Liver (tissue), 3 donors: ENCODE data around the gene FADS6.

ENCODE experiments used
- ATF3 ChIP-seq: IDR thresholded peaks from 2 replicates; pipeline ENCODE4 v1.6.1; 2016; ENCODE audit warnings: antibody characterized with exemption
- EGR1 ChIP-seq, 2 donors: IDR thresholded peaks; 2 replicates each; pipeline ENCODE4 v1.6.1; 2016 to 2018; ENCODE audit warnings: antibody characterized with exemption in 2 of 2, low read depth in 2 of 2
- FOXA1 ChIP-seq: IDR thresholded peaks from 2 replicates; pipeline ENCODE4 v1.6.1; 2016; ENCODE audit warnings: antibody characterized with exemption
- GABPA ChIP-seq, 2 donors: IDR thresholded peaks in 1 of 2; conservative IDR thresholded peaks in 1 of 2; 2 replicates each; pipeline ENCODE4 v1.6.1; 2016; ENCODE audit warnings: antibody characterized with exemption in 2 of 2, mild to moderate bottlenecking in 1 of 2, moderate library complexity in 1 of 2
- TAF1 ChIP-seq: conservative IDR thresholded peaks from 2 replicates; pipeline ENCODE4 v1.6.1; 2016; ENCODE audit warnings: antibody characterized with exemption, mild to moderate bottlenecking
- YY1 ChIP-seq: IDR thresholded peaks from 2 replicates; pipeline ENCODE4 v1.6.1; 2016; ENCODE audit warnings: antibody characterized with exemption, mild to moderate bottlenecking
- TF ChIP-seq, protein P1 (sequence below): fragments of 150-350 bp; IDR thresholded peaks from 2 replicates; pipeline ENCODE4 v1.5.1; 2017; ENCODE audit warnings: improper control_type of control experiment, low read depth, low read length; ENCODE audit not compliant: missing input control
- TF ChIP-seq, protein P2 (sequence below): IDR thresholded peaks from 2 replicates; pipeline ENCODE4 v1.6.1; 2016; ENCODE audit warnings: antibody characterized with exemption
- TF ChIP-seq, protein P3 (sequence below): IDR thresholded peaks from 2 replicates; pipeline ENCODE4 v1.6.1; 2016; ENCODE audit warnings: antibody characterized with exemption, mild to moderate bottlenecking
- donor health status: healthy.
- donor health status: healthy.

GRCh38 chr17:74839990-74840852 is 53.2 kb downstream of the FADS6 start:
- TF ChIP-seq, protein P1, sequence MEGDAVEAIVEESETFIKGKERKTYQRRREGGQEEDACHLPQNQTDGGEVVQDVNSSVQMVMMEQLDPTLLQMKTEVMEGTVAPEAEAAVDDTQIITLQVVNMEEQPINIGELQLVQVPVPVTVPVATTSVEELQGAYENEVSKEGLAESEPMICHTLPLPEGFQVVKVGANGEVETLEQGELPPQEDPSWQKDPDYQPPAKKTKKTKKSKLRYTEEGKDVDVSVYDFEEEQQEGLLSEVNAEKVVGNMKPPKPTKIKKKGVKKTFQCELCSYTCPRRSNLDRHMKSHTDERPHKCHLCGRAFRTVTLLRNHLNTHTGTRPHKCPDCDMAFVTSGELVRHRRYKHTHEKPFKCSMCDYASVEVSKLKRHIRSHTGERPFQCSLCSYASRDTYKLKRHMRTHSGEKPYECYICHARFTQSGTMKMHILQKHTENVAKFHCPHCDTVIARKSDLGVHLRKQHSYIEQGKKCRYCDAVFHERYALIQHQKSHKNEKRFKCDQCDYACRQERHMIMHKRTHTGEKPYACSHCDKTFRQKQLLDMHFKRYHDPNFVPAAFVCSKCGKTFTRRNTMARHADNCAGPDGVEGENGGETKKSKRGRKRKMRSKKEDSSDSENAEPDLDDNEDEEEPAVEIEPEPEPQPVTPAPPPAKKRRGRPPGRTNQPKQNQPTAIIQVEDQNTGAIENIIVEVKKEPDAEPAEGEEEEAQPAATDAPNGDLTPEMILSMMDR: no peak
- TF ChIP-seq TAF1 (no peak), ATF3 (no peak), GABPA (IDR thresholded peaks at IDR 0.05 in 1 of 2, conservative IDR thresholded peaks at IDR 0.05 in 1 of 2) (no peak), FOXA1 (no peak), EGR1 (IDR thresholded peaks at IDR 0.05; ENCODE audit: low read depth in 2 of 2) (no peak), YY1 (no peak)
- TF ChIP-seq, protein P2, sequence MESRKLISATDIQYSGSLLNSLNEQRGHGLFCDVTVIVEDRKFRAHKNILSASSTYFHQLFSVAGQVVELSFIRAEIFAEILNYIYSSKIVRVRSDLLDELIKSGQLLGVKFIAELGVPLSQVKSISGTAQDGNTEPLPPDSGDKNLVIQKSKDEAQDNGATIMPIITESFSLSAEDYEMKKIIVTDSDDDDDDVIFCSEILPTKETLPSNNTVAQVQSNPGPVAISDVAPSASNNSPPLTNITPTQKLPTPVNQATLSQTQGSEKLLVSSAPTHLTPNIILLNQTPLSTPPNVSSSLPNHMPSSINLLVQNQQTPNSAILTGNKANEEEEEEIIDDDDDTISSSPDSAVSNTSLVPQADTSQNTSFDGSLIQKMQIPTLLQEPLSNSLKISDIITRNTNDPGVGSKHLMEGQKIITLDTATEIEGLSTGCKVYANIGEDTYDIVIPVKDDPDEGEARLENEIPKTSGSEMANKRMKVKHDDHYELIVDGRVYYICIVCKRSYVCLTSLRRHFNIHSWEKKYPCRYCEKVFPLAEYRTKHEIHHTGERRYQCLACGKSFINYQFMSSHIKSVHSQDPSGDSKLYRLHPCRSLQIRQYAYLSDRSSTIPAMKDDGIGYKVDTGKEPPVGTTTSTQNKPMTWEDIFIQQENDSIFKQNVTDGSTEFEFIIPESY: no peak
- TF ChIP-seq, protein P3, sequence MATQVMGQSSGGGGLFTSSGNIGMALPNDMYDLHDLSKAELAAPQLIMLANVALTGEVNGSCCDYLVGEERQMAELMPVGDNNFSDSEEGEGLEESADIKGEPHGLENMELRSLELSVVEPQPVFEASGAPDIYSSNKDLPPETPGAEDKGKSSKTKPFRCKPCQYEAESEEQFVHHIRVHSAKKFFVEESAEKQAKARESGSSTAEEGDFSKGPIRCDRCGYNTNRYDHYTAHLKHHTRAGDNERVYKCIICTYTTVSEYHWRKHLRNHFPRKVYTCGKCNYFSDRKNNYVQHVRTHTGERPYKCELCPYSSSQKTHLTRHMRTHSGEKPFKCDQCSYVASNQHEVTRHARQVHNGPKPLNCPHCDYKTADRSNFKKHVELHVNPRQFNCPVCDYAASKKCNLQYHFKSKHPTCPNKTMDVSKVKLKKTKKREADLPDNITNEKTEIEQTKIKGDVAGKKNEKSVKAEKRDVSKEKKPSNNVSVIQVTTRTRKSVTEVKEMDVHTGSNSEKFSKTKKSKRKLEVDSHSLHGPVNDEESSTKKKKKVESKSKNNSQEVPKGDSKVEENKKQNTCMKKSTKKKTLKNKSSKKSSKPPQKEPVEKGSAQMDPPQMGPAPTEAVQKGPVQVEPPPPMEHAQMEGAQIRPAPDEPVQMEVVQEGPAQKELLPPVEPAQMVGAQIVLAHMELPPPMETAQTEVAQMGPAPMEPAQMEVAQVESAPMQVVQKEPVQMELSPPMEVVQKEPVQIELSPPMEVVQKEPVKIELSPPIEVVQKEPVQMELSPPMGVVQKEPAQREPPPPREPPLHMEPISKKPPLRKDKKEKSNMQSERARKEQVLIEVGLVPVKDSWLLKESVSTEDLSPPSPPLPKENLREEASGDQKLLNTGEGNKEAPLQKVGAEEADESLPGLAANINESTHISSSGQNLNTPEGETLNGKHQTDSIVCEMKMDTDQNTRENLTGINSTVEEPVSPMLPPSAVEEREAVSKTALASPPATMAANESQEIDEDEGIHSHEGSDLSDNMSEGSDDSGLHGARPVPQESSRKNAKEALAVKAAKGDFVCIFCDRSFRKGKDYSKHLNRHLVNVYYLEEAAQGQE: no peak
